Measurements from ENCODE around the gene SERPINA6. TPM values are rescaled to one million over a fixed set of nuclear protein-coding genes. Genes with fewer than 3 reads are reported as not detected.

The SERPINA6 gene
- total RNA-seq, 1 donor from 2014 or later, result not detected

GRCh38 chr14:94292526-94292871, 30.6 kb downstream of the SERPINA6 start:
- DNase-seq (ENCODE audit: low spot score in 2 of 2, unreplicated experiment in 2 of 2), result no peak
- TF ChIP-seq CTCF (IDR thresholded peaks at IDR 0.05; ENCODE audit: unreplicated experiment), result no peak
- Mint-ChIP-seq H3K4me1 (no peaks in the 10 kb centered on the region), H3K4me3 (no peak overlapping the region), H3K36me3 (no peaks in the 10 kb centered on the region), H3K9me3 (no peaks in the 10 kb centered on the region), H3K27me3 (ENCODE audit: low read depth) (no peaks in the 10 kb centered on the region), H3K27ac (no peak overlapping the region)

- no peak overlapping the region for H3K4me3 Mint-ChIP-seq
- no peak for DNase-seq (ENCODE audit: low spot score in 2 of 2, unreplicated experiment in 2 of 2)
- H3K4me1 Mint-ChIP-seq, result no peaks in the 10 kb centered on the region
- H3K27me3 Mint-ChIP-seq (ENCODE audit: low read depth), result peaks cover 2% of the 10 kb centered on the region
- no peaks in the 10 kb centered on the region for H3K9me3 Mint-ChIP-seq
- H3K36me3 Mint-ChIP-seq, result no peaks in the 10 kb centered on the region
- TF ChIP-seq CTCF (IDR thresholded peaks at IDR 0.05; ENCODE audit: unreplicated experiment), result no peak
- H3K27ac Mint-ChIP-seq, result no peak overlapping the region
These were observed 31.1 kb downstream of the SERPINA6 start for GRCh38 chr14:94291906-94292525.

- TF ChIP-seq CTCF (IDR thresholded peaks at IDR 0.05; ENCODE audit: unreplicated experiment), result no peak
- Mint-ChIP-seq H3K36me3 (no peaks in the 10 kb centered on the region), H3K4me1 (no peaks in the 10 kb centered on the region), H3K4me3 (no peak overlapping the region), H3K27me3 (ENCODE audit: low read depth) (peaks cover 2% of the 10 kb centered on the region), H3K27ac (no peak overlapping the region), H3K9me3 (no peaks in the 10 kb centered on the region)
- no peak for DNase-seq (ENCODE audit: low spot score in 2 of 2, unreplicated experiment in 2 of 2)
These were observed 31.8 kb downstream of the SERPINA6 start for GRCh38 chr14:94291159-94291905.

GRCh38 chr14:94290197-94290596, 32.9 kb downstream of the SERPINA6 start:
- Mint-ChIP-seq H3K36me3 (no peaks in the 10 kb centered on the region), H3K4me1 (no peaks in the 10 kb centered on the region), H3K4me3 (no peak overlapping the region), H3K27me3 (ENCODE audit: low read depth) (peaks cover 2% of the 10 kb centered on the region), H3K27ac (no peak overlapping the region), H3K9me3 (no peaks in the 10 kb centered on the region)
- TF ChIP-seq CTCF (IDR thresholded peaks at IDR 0.05; ENCODE audit: unreplicated experiment), result no peak
- DNase-seq (ENCODE audit: low spot score in 2 of 2, unreplicated experiment in 2 of 2), result no peak

- no peak for TF ChIP-seq CTCF (IDR thresholded peaks at IDR 0.05; ENCODE audit: unreplicated experiment)
- Mint-ChIP-seq H3K9me3 (no peaks in the 10 kb centered on the region), H3K4me1 (no peaks in the 10 kb centered on the region), H3K4me3 (no peak overlapping the region), H3K27ac (no peak overlapping the region), H3K27me3 (ENCODE audit: low read depth) (peaks cover 2% of the 10 kb centered on the region), H3K36me3 (no peaks in the 10 kb centered on the region)
- no peak for DNase-seq (ENCODE audit: low spot score in 2 of 2, unreplicated experiment in 2 of 2)
These were observed 34.3 kb downstream of the SERPINA6 start for GRCh38 chr14:94288610-94289465.

Data from mesothelial cell of epicardium (in vitro differentiated cells).